ENCODE data around the gene WFIKKN2. TPM values are rescaled to one million over a fixed set of nuclear protein-coding genes. Genes with fewer than 3 reads are reported as not detected.
A peak's percentile ranks its signal among the peaks of the same experiment; 100 is the strongest.

WFIKKN2 gene
- total and polyA plus RNA-seq, 2 of the 13 experiments (the other 11 are each of a cell fraction or from before 2014, with no cell fraction given) = not detected

- TF ChIP-seq ZNF333 (CRISPR knock-in tag; IDR thresholded peaks at IDR 0.05; ENCODE audit: borderline replicate concordance) = no peak
- TF ChIP-seq TSC22D2 (CRISPR knock-in tag; IDR thresholded peaks at IDR 0.05; ENCODE audit: borderline replicate concordance) = no peak
- TF ChIP-seq, protein P1, sequence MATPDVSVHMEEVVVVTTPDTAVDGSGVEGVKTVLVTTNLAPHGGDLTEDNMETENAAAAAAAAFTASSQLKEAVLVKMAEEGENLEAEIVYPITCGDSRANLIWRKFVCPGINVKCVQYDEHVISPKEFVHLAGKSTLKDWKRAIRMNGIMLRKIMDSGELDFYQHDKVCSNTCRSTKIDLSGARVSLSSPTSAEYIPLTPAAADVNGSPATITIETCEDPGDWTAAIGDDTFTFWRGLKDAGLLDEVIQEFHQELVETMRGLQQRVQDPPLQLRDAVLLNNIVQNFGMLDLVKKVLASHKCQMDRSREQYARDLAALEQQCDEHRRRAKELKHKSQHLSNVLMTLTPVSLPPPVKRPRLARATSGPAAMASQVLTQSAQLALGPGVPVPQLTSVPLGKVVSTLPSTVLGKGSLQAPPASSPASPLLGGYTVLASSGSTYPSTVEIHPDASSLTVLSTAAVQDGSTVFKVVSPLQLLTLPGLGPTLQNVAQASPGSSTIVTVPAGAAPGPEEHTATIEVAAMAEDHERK (CRISPR knock-in tag; IDR thresholded peaks at IDR 0.05; ENCODE audit: low read depth) = no peak
- no peak for TF ChIP-seq ZNF766 (CRISPR knock-in tag; IDR thresholded peaks at IDR 0.05; ENCODE audit: borderline replicate concordance)
- TF ChIP-seq SNRNP70 (IDR thresholded peaks at IDR 0.05; ENCODE audit: low read depth, low read length) = no peak
- TF ChIP-seq REL (CRISPR knock-in tag; conservative IDR thresholded peaks at IDR 0.05) = no peak
- no peak for TF ChIP-seq PTBP1 (IDR thresholded peaks at IDR 0.05; ENCODE audit: low read depth, low read length, poor library complexity, severe bottlenecking)
- no peak for TF ChIP-seq ARNTL (CRISPR knock-in tag; IDR thresholded peaks at IDR 0.05)
- no peak for TF ChIP-seq ZNF234 (CRISPR knock-in tag; conservative IDR thresholded peaks at IDR 0.05)
- no peak for TF ChIP-seq ZNF816 (CRISPR knock-in tag; IDR thresholded peaks at IDR 0.05; ENCODE audit: borderline replicate concordance)
- no peak for TF ChIP-seq REXO4 (CRISPR knock-in tag; IDR thresholded peaks at IDR 0.05; ENCODE audit: borderline replicate concordance)
- TF ChIP-seq ZNF383 (CRISPR knock-in tag; IDR thresholded peaks at IDR 0.05; ENCODE audit: borderline replicate concordance) = no peak
- TF ChIP-seq KDM1A (CRISPR knock-in tag; IDR thresholded peaks at IDR 0.05) = peak; percentile 82
- 0 out of 2 replicates have a peak, but pooled peaks have one; percentile 26 for TF ChIP-seq CAMTA2 (CRISPR knock-in tag; IDR thresholded peaks at IDR 0.05; ENCODE audit: borderline replicate concordance)
- TF ChIP-seq DNMT1 (CRISPR knock-in tag; IDR thresholded peaks at IDR 0.05) = no peak
- no peak for TF ChIP-seq THAP8 (CRISPR knock-in tag; IDR thresholded peaks at IDR 0.05; ENCODE audit: borderline replicate concordance)
- TF ChIP-seq, protein P2, sequence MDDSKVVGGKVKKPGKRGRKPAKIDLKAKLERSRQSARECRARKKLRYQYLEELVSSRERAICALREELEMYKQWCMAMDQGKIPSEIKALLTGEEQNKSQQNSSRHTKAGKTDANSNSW (CRISPR knock-in tag; IDR thresholded peaks at IDR 0.05; ENCODE audit: borderline replicate concordance) = no peak
- peak; percentile 67 for TF ChIP-seq FOSL2 (CRISPR knock-in tag; IDR thresholded peaks at IDR 0.05)
- TF ChIP-seq ZIK1 (CRISPR knock-in tag; IDR thresholded peaks at IDR 0.05; ENCODE audit: borderline replicate concordance, low read depth) = 0 out of 2 replicates have a peak, but pooled peaks have one; percentile 57
- TF ChIP-seq ONECUT2 (CRISPR knock-in tag; IDR thresholded peaks at IDR 0.05) = no peak
- TF ChIP-seq TBX2 (CRISPR knock-in tag; IDR thresholded peaks at IDR 0.05; ENCODE audit: borderline replicate concordance) = peak; percentile 78
- TF ChIP-seq FUBP1 (CRISPR knock-in tag; IDR thresholded peaks at IDR 0.05; ENCODE audit: borderline replicate concordance) = no peak
- TF ChIP-seq HNRNPH1 (optimal IDR thresholded peaks at IDR 0.05; ENCODE audit: low read depth, low read length) = peak; percentile 73
- no peak for TF ChIP-seq ZNF615 (CRISPR knock-in tag; IDR thresholded peaks at IDR 0.05; ENCODE audit: borderline replicate concordance)
- no peak; the same call in 1 of the 2 replicates for TF ChIP-seq KDM3A (CRISPR knock-in tag; IDR thresholded peaks at IDR 0.05; ENCODE audit: low read depth)
- TF ChIP-seq MAF1 (CRISPR knock-in tag; IDR thresholded peaks at IDR 0.05; ENCODE audit: borderline replicate concordance) = 0 out of 2 replicates have a peak, but pooled peaks have one; percentile 24
- TF ChIP-seq SRF (IDR thresholded peaks at IDR 0.05; ENCODE audit: low read depth, low read length) = no peak
- TF ChIP-seq ZNF20 (CRISPR knock-in tag; IDR thresholded peaks at IDR 0.05) = no peak
Observed at GRCh38 chr17:50844117-50844700, 8.8 kb downstream of the WFIKKN2 start (continued).
